Measurements from ENCODE around the gene MROH9. TPM values are rescaled to one million over a fixed set of nuclear protein-coding genes. Genes with fewer than 3 reads are reported as not detected.

The MROH9 gene
- total RNA-seq, 1 donor = under 0.01 TPM

- TF ChIP-seq, protein P1, sequence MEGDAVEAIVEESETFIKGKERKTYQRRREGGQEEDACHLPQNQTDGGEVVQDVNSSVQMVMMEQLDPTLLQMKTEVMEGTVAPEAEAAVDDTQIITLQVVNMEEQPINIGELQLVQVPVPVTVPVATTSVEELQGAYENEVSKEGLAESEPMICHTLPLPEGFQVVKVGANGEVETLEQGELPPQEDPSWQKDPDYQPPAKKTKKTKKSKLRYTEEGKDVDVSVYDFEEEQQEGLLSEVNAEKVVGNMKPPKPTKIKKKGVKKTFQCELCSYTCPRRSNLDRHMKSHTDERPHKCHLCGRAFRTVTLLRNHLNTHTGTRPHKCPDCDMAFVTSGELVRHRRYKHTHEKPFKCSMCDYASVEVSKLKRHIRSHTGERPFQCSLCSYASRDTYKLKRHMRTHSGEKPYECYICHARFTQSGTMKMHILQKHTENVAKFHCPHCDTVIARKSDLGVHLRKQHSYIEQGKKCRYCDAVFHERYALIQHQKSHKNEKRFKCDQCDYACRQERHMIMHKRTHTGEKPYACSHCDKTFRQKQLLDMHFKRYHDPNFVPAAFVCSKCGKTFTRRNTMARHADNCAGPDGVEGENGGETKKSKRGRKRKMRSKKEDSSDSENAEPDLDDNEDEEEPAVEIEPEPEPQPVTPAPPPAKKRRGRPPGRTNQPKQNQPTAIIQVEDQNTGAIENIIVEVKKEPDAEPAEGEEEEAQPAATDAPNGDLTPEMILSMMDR (IDR thresholded peaks at IDR 0.05; ENCODE audit: insufficient read depth, low read depth, low read length) = no peak
- no peak overlapping the region for H3K4me3 ChIP-seq (ENCODE audit: low read depth, low read length)
- no peak for DNase-seq (ENCODE audit: low read depth)
These were observed 149.5 kb downstream of the MROH9 start for GRCh38 chr1:171084870-171085269.

DNA sequence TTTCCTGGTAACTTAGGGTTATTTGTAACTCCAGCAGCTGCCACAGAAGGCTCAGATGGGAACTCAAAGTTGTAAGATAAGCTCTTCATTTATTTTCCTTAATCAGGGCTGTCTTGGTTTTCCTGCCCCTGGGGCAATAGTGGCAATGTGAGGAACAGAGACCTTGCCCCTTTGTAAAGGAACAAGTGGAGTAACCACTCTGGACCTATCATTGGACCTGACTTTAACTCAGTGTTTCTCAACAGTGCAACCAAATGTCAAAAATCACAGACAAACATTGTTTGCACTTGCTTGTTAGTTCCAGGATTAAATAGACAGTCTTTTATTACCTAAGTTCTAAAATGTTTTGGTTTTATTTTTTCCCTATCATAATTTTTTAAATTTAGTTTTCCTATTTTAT lies 152.6 kb downstream of the MROH9 start:
- TF ChIP-seq, protein P1 (IDR thresholded peaks at IDR 0.05; ENCODE audit: insufficient read depth, low read depth, low read length) = no peak
- no peak overlapping the region for H3K4me3 ChIP-seq (ENCODE audit: low read depth, low read length)
- no peak for DNase-seq (ENCODE audit: low read depth)

GRCh38 chr1:171090604-171091003 lies 155.3 kb downstream of the MROH9 start, which contains the start of gene FMO3:
Gene FMO3, plus strand, starts transcription at chr1:171090905. Its CDS starts 1,754 bp downstream, at chr1:171092659.
- TF ChIP-seq, protein P1 (IDR thresholded peaks at IDR 0.05; ENCODE audit: insufficient read depth, low read depth, low read length) = no peak
- no peak within 1 kb of the TSS for H3K4me3 ChIP-seq (ENCODE audit: low read depth, low read length)
- DNase-seq (ENCODE audit: low read depth) = no peak

GRCh38 chr1:171103862-171104261 lies 168.5 kb downstream of the MROH9 start:
- DNase-seq (ENCODE audit: low read depth) = no peak
- TF ChIP-seq, protein P1 (IDR thresholded peaks at IDR 0.05; ENCODE audit: insufficient read depth, low read depth, low read length) = no peak
- H3K4me3 ChIP-seq (ENCODE audit: low read depth, low read length) = no peak overlapping the region

- no peak overlapping the region for H3K4me3 ChIP-seq (ENCODE audit: low read depth, low read length)
- TF ChIP-seq, protein P1 (IDR thresholded peaks at IDR 0.05; ENCODE audit: insufficient read depth, low read depth, low read length) = no peak
- DNase-seq (ENCODE audit: low read depth) = no peak
These were observed 172.1 kb downstream of the MROH9 start for GRCh38 chr1:171107262-171107940.

- DNase-seq (ENCODE audit: low read depth) = no peak
- H3K4me3 ChIP-seq (ENCODE audit: low read depth, low read length) = no peak overlapping the region
- TF ChIP-seq, protein P1 (IDR thresholded peaks at IDR 0.05; ENCODE audit: insufficient read depth, low read depth, low read length) = no peak
These were observed 172.6 kb downstream of the MROH9 start for GRCh38 chr1:171107969-171108368.

DNA sequence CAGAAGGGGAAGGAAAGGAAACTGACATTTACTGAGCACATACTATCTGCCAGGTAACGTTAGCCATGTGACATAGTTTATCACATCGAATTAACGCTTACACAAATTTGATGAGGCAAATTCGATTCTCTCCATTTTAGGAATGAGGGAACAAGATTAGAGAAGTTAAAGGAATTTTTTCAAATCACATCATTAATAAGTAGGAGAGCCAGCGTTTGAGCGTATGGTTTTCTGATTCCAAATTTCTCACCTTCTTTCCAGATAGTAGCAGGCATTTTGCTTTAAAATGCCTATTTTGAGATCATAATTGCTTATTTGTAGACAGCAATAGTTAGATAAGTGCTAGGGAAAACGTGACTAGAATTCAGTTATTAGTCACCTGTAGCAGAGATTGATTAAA lies 174.6 kb downstream of the MROH9 start:
- TF ChIP-seq, protein P1 (IDR thresholded peaks at IDR 0.05; ENCODE audit: insufficient read depth, low read depth, low read length) = no peak
- no peak overlapping the region for H3K4me3 ChIP-seq (ENCODE audit: low read depth, low read length)
- DNase-seq (ENCODE audit: low read depth) = no peak
